ENCODE measurements around the gene ZNF451. TPM values are rescaled to one million over a fixed set of nuclear protein-coding genes. Genes with fewer than 3 reads are reported as not detected.
"Not testable (repeated sequence)": the region's sequence is repeated elsewhere in the genome, so short reads cannot be mapped to it uniquely, and the experiment has no call there.

Gene ZNF451
- total RNA-seq, 6 donors from 2014 or later, result 39.7 to 117 (median 42.8) TPM

DNA sequence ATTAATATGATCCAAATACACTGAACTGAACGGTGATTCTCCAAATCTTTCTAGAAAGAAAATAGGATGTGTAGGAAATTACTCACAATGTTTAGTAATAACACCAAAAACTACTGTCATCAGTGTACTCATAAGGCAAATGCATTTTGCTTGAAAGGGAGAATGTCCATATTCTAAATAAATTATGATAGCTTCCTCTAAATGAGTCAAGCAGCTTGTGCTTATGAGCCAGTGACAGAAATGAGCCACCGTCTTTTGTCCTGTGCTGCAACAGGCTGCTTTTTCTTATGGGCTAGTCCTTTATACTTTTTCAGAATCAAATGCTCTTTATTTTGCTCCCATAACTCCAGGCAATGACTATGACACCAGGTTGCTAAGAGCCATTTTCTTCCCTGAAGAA lies 4.5 kb upstream of the ZNF451 start:
- H3K4me1 ChIP-seq, result peaks cover 0 to 5% (median 2%) of the 10 kb centered on the region in 4 donors
- no peaks in the 10 kb centered on the region for H3K36me3 ChIP-seq
- H3K27ac ChIP-seq, result no peak overlapping the region
- no peak overlapping the region for H3K4me3 ChIP-seq
- ATAC-seq (ENCODE audit: low FRiP score in 2 of 2) (no peak), DNase-seq (no peak)
- TF ChIP-seq POLR2A (IDR thresholded peaks at IDR 0.05), result no peak
- WGBS, 2 donors, result 76 to 84% methylated on average over 2 of the region's 2 CpGs
- no peaks in the 10 kb centered on the region for H3K27me3 ChIP-seq
- no peaks in the 10 kb centered on the region for H3K9me3 ChIP-seq

DNA sequence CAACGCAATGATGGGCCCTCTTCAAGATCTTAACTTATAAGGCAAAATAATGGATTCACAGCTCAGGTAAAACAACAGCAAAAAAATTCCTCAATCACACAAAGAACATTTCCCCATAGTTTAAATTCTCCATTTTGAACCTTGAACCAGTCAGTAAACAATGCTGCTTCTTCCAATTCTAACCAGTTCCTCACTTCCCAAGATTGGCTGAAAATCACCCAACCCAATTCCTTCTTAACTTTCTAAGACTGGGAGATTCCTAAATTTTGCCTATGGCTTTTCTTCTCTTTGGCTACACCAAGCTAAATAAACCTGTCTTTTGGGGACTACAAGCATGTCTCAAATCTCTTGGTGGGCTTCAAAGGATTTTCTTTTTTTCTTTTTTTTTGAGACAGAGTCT lies 3.1 kb upstream of the ZNF451 start:
- no peaks in the 10 kb centered on the region for H3K9me3 ChIP-seq
- WGBS, 2 donors, result 93 to 97% methylated on average over 1 of the region's 1 CpG
- no peak for TF ChIP-seq EP300 (IDR thresholded peaks at IDR 0.05)
- H3K27ac ChIP-seq, result no peak overlapping the region
- H3K27me3 ChIP-seq, result no peaks in the 10 kb centered on the region
- peaks cover 5 to 10% (median 8%) of the 10 kb centered on the region in 4 donors for H3K4me1 ChIP-seq
- no peak overlapping the region for H3K4me3 ChIP-seq
- no peak for ATAC-seq (ENCODE audit: low FRiP score in 2 of 2)
- no peaks in the 10 kb centered on the region for H3K36me3 ChIP-seq
- DNase-seq, result no peak

DNA sequence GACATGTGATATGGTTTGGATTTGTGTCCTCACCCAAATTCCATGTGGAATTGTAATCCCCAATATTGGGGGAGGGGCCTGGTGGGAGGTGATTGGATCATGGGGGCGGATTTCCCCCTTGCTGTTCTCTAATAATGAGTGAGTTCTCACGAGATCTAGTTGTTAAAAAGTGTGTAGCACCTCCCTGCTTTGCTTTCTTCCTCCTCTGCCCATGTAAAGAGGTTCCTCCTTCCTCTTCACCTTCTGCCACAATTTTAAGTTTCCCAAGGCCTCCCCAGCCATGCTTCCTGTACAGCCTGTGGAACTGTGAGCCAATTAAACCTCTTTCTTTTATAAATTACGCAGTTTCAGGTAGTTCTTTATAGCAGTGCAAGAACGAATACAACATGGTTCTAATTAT lies 2.1 kb upstream of the ZNF451 start:
- Histone ChIP-seq H3K27ac (no peak overlapping the region), H3K36me3 (peaks cover 0 to 6% (median 0%) of the 10 kb centered on the region in 4 donors), H3K27me3 (no peaks in the 10 kb centered on the region), H3K9me3 (no peaks in the 10 kb centered on the region), H3K4me3 (no peak overlapping the region), H3K4me1 (peaks cover 16 to 21% (median 18%) of the 10 kb centered on the region in 4 donors)
- ATAC-seq (ENCODE audit: low FRiP score in 2 of 2) (no peak), DNase-seq (no peak)
- TF ChIP-seq EP300 (IDR thresholded peaks at IDR 0.05), result no peak
- TF ChIP-seq POLR2A (IDR thresholded peaks at IDR 0.05), result no peak
- no peak for TF ChIP-seq POLR2AphosphoS5 (IDR thresholded peaks at IDR 0.05)
- TF ChIP-seq, protein P1, sequence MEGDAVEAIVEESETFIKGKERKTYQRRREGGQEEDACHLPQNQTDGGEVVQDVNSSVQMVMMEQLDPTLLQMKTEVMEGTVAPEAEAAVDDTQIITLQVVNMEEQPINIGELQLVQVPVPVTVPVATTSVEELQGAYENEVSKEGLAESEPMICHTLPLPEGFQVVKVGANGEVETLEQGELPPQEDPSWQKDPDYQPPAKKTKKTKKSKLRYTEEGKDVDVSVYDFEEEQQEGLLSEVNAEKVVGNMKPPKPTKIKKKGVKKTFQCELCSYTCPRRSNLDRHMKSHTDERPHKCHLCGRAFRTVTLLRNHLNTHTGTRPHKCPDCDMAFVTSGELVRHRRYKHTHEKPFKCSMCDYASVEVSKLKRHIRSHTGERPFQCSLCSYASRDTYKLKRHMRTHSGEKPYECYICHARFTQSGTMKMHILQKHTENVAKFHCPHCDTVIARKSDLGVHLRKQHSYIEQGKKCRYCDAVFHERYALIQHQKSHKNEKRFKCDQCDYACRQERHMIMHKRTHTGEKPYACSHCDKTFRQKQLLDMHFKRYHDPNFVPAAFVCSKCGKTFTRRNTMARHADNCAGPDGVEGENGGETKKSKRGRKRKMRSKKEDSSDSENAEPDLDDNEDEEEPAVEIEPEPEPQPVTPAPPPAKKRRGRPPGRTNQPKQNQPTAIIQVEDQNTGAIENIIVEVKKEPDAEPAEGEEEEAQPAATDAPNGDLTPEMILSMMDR (IDR thresholded peaks at IDR 0.05), result no peak
- 77 to 78% methylated on average over 4 of the region's 4 CpGs for WGBS, 2 donors

DNA sequence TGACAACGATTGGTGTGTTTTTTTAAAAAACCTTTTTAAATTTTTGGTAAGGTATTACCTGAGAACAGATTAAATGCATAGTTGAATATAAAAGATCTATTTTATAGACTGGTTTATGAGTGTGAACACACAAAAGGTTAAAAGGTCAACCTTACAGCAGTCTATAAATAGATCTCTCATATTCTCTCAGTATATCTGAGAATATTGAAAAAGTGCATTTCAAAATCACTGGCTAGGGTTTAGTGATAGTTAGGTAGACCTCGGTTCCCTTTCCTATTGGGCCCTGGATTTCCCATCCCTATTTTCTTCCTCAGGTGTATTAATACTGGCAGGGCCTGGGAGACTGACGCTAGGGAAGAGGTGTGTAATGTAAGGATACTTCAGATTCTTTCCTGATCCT lies 723 bp upstream of the ZNF451 start:
- WGBS, 2 donors, result 61 to 65% methylated on average over 3 of the region's 3 CpGs
- DNase-seq (no peak), ATAC-seq (ENCODE audit: low FRiP score in 2 of 2) (no peak)
- Histone ChIP-seq H3K4me3 (peak overlapping the region in 3 of 4 donors; percentile 52 to 56 (median 54)), H3K4me1 (peaks cover 17 to 30% (median 27%) of the 10 kb centered on the region in 4 donors), H3K27ac (peak overlapping the region in 2 of 4 donors; percentile 82 to 88), H3K27me3 (no peaks in the 10 kb centered on the region), H3K36me3 (peaks cover 0 to 6% (median 0%) of the 10 kb centered on the region in 4 donors), H3K9me3 (no peaks in the 10 kb centered on the region)
- TF ChIP-seq POLR2AphosphoS5 (IDR thresholded peaks at IDR 0.05), result no peak

DNA sequence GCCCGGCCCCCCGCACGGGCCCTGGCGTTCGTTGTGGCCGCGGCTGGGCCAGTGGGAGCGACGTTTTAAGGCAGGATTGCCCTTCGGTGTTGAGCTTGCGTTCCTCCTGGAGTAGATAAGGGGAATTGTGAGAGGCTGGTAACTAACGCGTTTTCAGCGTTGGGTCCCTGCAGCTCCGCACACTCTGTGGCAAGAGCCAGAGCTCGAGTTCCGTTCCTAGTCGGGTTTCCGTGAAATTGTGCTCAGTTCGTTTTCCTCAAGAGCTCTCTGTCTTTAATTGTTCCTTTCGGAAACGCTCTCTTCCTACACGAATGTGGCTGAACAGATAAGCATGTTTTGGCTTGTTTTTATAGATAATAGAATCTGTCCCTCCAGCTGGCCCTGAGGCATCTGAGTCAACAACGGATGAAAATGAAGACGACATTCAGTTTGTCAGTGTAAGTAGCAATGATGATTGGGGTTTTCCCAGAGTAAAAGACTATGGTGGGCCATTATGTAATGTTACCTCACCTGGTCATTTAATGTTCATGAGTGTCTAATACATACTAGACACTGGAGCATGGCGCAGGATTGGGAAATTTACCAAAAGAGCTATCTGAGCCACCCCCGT lies 575 bp downstream of the ZNF451 start:
- Histone ChIP-seq H3K4me3 (peak overlapping the region in 3 of 4 donors; percentile 52 to 56 (median 54)), H3K27ac (peak overlapping the region in 2 of 4 donors; percentile 82 to 88)
- no CpG with 5 or more reads among the region's 27 CpGs for WGBS, 2 donors

DNA sequence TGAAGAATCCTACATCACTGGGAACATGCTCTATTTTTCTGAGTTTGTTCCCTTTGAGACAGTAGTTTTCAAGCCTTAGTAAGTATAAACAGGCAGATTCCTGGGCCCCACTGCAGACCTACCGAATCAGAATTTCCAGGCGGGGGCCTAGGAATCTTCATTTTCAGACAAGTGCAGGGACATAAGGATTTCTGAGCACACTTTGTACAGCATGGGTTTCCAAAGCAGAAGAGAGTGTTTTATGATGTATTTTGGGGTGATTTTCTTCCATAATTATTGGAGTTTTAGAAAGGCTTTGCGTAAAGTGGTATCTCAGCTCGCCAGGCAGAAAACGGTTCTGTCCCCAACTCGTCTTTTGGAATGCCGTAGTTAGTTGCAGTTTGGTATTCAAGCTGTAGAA lies 1.4 kb downstream of the ZNF451 start:
- not testable (repeated sequence) for ATAC-seq (ENCODE audit: low FRiP score in 2 of 2); H3K27me3 ChIP-seq; H3K36me3 ChIP-seq; H3K9me3 ChIP-seq; DNase-seq
- H3K4me3 ChIP-seq, result peak overlapping the region in 1 of 4 donors; percentile 26
- peak overlapping the region in 1 of 4 donors; percentile 30 for H3K27ac ChIP-seq
- WGBS, 2 donors, result 89 to 93% methylated on average over 5 to 7 of the region's 7 CpGs
- H3K4me1 ChIP-seq, result peaks cover 23 to 35% (median 27%) of the 10 kb centered on the region in 4 donors

More for the DNA sequence above, 575 bp downstream of the ZNF451 start:
- peaks cover 23 to 35% (median 27%) of the 10 kb centered on the region in 4 donors for H3K4me1 ChIP-seq
- H3K36me3 ChIP-seq, H3K27me3 ChIP-seq, H3K9me3 ChIP-seq, DNase-seq: not testable (repeated sequence)
- peak in 1 of 2 donors; percentile 23 for ATAC-seq (ENCODE audit: low FRiP score in 2 of 2)

DNA sequence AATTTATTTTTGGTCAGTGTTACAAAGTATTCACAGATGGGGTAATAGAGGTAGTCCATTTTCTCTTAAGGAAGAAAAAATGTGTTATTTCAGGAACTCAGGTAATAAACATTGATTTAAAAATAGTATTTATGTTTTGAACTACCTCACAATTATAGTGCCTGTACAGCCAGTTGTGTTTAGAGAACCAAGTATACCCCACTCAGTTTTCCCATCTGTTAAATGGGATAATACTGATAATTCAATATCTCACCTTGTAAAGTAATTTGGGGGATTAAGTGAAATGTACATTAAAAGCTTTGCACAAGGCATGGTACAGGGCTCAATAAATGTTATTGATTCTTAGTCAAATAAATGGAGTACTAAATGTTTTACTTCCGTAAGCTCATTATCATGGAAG lies 4.7 kb downstream of the ZNF451 start:
- TF ChIP-seq, protein P1 (IDR thresholded peaks at IDR 0.05), result no peak
- no peak for TF ChIP-seq POLR2A (IDR thresholded peaks at IDR 0.05)
- TF ChIP-seq EP300 (IDR thresholded peaks at IDR 0.05), result no peak
- no peak for TF ChIP-seq POLR2AphosphoS5 (IDR thresholded peaks at IDR 0.05)
- Histone ChIP-seq H3K27me3 (no peaks in the 10 kb centered on the region), H3K4me1 (peaks cover 25 to 38% (median 27%) of the 10 kb centered on the region in 4 donors), H3K4me3 (no peak overlapping the region), H3K27ac (no peak overlapping the region), H3K36me3 (peaks cover 0 to 24% (median 8%) of the 10 kb centered on the region in 4 donors), H3K9me3 (no peaks in the 10 kb centered on the region)
- 98 to 100% methylated on average over 1 of the region's 1 CpG for WGBS, 2 donors
- ATAC-seq (ENCODE audit: low FRiP score in 2 of 2), result no peak
- no peak for DNase-seq

Data from upper lobe of left lung (tissue), 6 donors.